ENCODE results near the gene ABCA4. TPM values are rescaled to one million over a fixed set of nuclear protein-coding genes. Genes with fewer than 3 reads are reported as not detected.

ABCA4 gene
- total RNA-seq, 1 experiment from 2014 or later = 0.22 TPM

DNA sequence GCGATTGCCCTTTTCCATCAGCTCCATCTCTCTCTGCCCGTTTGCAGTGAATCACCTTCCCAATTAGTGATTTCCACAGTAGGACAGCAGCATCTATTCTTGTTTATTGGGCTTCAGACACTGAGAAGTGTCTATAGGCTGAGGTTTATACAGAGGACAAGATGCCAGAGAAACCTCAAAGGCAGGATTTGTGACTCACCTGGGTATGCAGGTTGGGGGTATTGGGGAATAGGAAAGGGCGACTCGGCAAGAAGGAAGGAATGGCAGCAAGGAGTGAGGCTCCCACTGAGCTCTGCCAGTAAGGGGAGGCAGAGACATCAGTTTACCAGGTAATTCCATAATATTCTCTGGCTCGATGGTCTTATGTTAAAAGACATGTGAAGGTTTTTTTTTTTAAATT, 25.3 kb upstream of the ABCA4 start:
- H3K9ac ChIP-seq (ENCODE audit: low read length) = no peak overlapping the region
- RAD21 ChIA-PET (ENCODE audit: low non-redundant PET in 1 of 2, low total read pairs in 2 of 2, uncharacterized antibody in 2 of 2, unreplicated experiment in 2 of 2) = no interaction called here
- no peak for DNase-seq (ENCODE audit: low read depth, low spot score)
- BruUV-seq (replicated peaks) = no TSS peak
- no peak overlapping the region for H3K4me3 ChIP-seq (replicated peaks in 1 of 2; ENCODE audit: low read depth in 1 of 2, low read length in 2 of 2)
- no peak for TF ChIP-seq JUND (IDR thresholded peaks at IDR 0.05)
- TF ChIP-seq, protein P1, sequence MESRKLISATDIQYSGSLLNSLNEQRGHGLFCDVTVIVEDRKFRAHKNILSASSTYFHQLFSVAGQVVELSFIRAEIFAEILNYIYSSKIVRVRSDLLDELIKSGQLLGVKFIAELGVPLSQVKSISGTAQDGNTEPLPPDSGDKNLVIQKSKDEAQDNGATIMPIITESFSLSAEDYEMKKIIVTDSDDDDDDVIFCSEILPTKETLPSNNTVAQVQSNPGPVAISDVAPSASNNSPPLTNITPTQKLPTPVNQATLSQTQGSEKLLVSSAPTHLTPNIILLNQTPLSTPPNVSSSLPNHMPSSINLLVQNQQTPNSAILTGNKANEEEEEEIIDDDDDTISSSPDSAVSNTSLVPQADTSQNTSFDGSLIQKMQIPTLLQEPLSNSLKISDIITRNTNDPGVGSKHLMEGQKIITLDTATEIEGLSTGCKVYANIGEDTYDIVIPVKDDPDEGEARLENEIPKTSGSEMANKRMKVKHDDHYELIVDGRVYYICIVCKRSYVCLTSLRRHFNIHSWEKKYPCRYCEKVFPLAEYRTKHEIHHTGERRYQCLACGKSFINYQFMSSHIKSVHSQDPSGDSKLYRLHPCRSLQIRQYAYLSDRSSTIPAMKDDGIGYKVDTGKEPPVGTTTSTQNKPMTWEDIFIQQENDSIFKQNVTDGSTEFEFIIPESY (IDR thresholded peaks at IDR 0.05; ENCODE audit: extremely low read depth, insufficient replicate concordance, low read length) = no peak
- no peak for TF ChIP-seq TCF7L2 (IDR thresholded peaks at IDR 0.05; ENCODE audit: borderline replicate concordance, extremely low read depth, insufficient read depth, insufficient read length)
- TF ChIP-seq YY1 (IDR thresholded peaks at IDR 0.05; ENCODE audit: extremely low read depth, insufficient replicate concordance, low read depth, low read length) = no peak
- no peak for TF ChIP-seq FOSL1 (IDR thresholded peaks at IDR 0.05; ENCODE audit: low read depth)
- TF ChIP-seq, protein P2, sequence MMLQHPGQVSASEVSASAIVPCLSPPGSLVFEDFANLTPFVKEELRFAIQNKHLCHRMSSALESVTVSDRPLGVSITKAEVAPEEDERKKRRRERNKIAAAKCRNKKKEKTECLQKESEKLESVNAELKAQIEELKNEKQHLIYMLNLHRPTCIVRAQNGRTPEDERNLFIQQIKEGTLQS (IDR thresholded peaks at IDR 0.05) = no peak
- TF ChIP-seq, protein P3, sequence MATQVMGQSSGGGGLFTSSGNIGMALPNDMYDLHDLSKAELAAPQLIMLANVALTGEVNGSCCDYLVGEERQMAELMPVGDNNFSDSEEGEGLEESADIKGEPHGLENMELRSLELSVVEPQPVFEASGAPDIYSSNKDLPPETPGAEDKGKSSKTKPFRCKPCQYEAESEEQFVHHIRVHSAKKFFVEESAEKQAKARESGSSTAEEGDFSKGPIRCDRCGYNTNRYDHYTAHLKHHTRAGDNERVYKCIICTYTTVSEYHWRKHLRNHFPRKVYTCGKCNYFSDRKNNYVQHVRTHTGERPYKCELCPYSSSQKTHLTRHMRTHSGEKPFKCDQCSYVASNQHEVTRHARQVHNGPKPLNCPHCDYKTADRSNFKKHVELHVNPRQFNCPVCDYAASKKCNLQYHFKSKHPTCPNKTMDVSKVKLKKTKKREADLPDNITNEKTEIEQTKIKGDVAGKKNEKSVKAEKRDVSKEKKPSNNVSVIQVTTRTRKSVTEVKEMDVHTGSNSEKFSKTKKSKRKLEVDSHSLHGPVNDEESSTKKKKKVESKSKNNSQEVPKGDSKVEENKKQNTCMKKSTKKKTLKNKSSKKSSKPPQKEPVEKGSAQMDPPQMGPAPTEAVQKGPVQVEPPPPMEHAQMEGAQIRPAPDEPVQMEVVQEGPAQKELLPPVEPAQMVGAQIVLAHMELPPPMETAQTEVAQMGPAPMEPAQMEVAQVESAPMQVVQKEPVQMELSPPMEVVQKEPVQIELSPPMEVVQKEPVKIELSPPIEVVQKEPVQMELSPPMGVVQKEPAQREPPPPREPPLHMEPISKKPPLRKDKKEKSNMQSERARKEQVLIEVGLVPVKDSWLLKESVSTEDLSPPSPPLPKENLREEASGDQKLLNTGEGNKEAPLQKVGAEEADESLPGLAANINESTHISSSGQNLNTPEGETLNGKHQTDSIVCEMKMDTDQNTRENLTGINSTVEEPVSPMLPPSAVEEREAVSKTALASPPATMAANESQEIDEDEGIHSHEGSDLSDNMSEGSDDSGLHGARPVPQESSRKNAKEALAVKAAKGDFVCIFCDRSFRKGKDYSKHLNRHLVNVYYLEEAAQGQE (IDR thresholded peaks at IDR 0.05; ENCODE audit: low read depth) = no peak
- no peak for TF ChIP-seq RAD21 (IDR thresholded peaks at IDR 0.05; ENCODE audit: low read depth)
- no peak for TF ChIP-seq ZFX (IDR thresholded peaks at IDR 0.05)
- no peak for TF ChIP-seq CTCF (IDR thresholded peaks at IDR 0.05 in 2 of 3, conservative IDR thresholded peaks at IDR 0.05 in 1 of 3; ENCODE audit: borderline replicate concordance in 1 of 3, insufficient read depth in 1 of 3, low read depth in 2 of 3, low read length in 2 of 3)
- no peak for TF ChIP-seq MAX (IDR thresholded peaks at IDR 0.05)
- no peak for TF ChIP-seq ELF1 (IDR thresholded peaks at IDR 0.05; ENCODE audit: borderline replicate concordance, low read depth)
- TF ChIP-seq EGR1 (IDR thresholded peaks at IDR 0.05; ENCODE audit: low read depth) = no peak
- no peak for TF ChIP-seq POLR2AphosphoS5 (IDR thresholded peaks at IDR 0.05; ENCODE audit: low read depth, low read length)
- no peak for TF ChIP-seq SP1 (IDR thresholded peaks at IDR 0.05; ENCODE audit: low read depth)
- no peaks in the 10 kb centered on the region for H3K9me3 ChIP-seq (ENCODE audit: control insufficient read depth in 1 of 2, insufficient read depth in 1 of 2, low read depth in 1 of 2, low read length in 2 of 2)
- H3K36me3 ChIP-seq (ENCODE audit: control insufficient read depth in 1 of 2, insufficient read depth in 2 of 2, low read length in 2 of 2) = no peaks in the 10 kb centered on the region
- no peaks in the 10 kb centered on the region for H3K79me2 ChIP-seq (ENCODE audit: insufficient read depth, low read length)
- POLR2A ChIA-PET = no interaction called here
- intact Hi-C loops (cut with micrococcal nuclease) = no loop called here
- H3K27me3 ChIP-seq (ENCODE audit: insufficient read depth, low read length) = no peaks in the 10 kb centered on the region
- no peak overlapping the region for H2AFZ ChIP-seq (ENCODE audit: low read depth, low read length, poor library complexity, severe bottlenecking)
- H4K20me1 ChIP-seq (ENCODE audit: insufficient read depth) = no peaks in the 10 kb centered on the region
- CTCF ChIA-PET = no interaction called here
- peaks cover 0 to 3% of the 10 kb centered on the region in 2 experiments; a peak in 1 of 4 replicates for H3K4me1 ChIP-seq (ENCODE audit: control insufficient read depth in 1 of 2, insufficient read depth in 2 of 2, low read length in 2 of 2)
- no peaks in the 10 kb centered on the region for H3K9me2 ChIP-seq (ENCODE audit: insufficient read depth)
- no peak overlapping the region for H3K4me2 ChIP-seq (ENCODE audit: low read length)
- ATAC-seq = no peak
- H3K27ac ChIP-seq (ENCODE audit: low read depth, low read length) = no peak overlapping the region
